Hindlimb muscle (tissue), 1 donor: Measurements from ENCODE around the gene VASH2. TPM values are rescaled to one million over a fixed set of nuclear protein-coding genes. Genes with fewer than 3 reads are reported as not detected.
"Not testable (repeated sequence)": the region's sequence is repeated elsewhere in the genome, so short reads cannot be mapped to it uniquely, and the experiment has no call there.

Experiments
- DNase-seq: peaks from one replicate; pipeline ENCODE4 v3.0.0-alpha.2; 2013
- polyA plus RNA-seq: library from polyadenylated mRNA; unstranded; fragments of 120-200 nt; gene quantifications from one replicate; pipeline ENCODE4 v1.2.1, GENCODE V29; 2013; ENCODE audit not compliant: insufficient read length

VASH2 gene
- polyA plus RNA-seq: 34.8 TPM

GRCh38 chr1:212950243-212951125, at the start of gene VASH2:
Gene VASH2, plus strand, starts transcription at chr1:212950541. Its CDS starts 1,002 bp downstream, at chr1:212951543.
- peak; percentile 94 for DNase-seq

GRCh38 chr1:212901290-212901689, 49.1 kb upstream of the VASH2 start:
- DNase-seq: no peak

- no peak for DNase-seq
Observed at GRCh38 chr1:212902054-212902453, 48.3 kb upstream of the VASH2 start.

GRCh38 chr1:212903664-212904063, 46.7 kb upstream of the VASH2 start:
- no peak for DNase-seq

GRCh38 chr1:212908071-212908470, 42.3 kb upstream of the VASH2 start:
- DNase-seq: not testable (repeated sequence)

GRCh38 chr1:212908971-212909370, 41.4 kb upstream of the VASH2 start:
- DNase-seq: no peak

GRCh38 chr1:212909652-212910063, 40.7 kb upstream of the VASH2 start:
- DNase-seq: no peak

GRCh38 chr1:212910213-212910612, 40.1 kb upstream of the VASH2 start:
- not testable (repeated sequence) for DNase-seq

- not testable (repeated sequence) for DNase-seq
Observed at GRCh38 chr1:212913638-212914037, 36.7 kb upstream of the VASH2 start.

- not testable (repeated sequence) for DNase-seq
Observed at GRCh38 chr1:212914110-212914509, 36.2 kb upstream of the VASH2 start.

GRCh38 chr1:212914789-212915188, 35.6 kb upstream of the VASH2 start:
- DNase-seq: no peak

- peak; percentile 87 for DNase-seq
Observed at GRCh38 chr1:212915245-212916091, 34.9 kb upstream of the VASH2 start.

GRCh38 chr1:212916481-212917133, 33.7 kb upstream of the VASH2 start:
- peak; percentile 29 for DNase-seq

GRCh38 chr1:212917134-212917485, 33.2 kb upstream of the VASH2 start:
- DNase-seq: no peak

- no peak for DNase-seq
Observed at GRCh38 chr1:212917858-212918257, 32.5 kb upstream of the VASH2 start.

- no peak for DNase-seq
Observed at GRCh38 chr1:212918824-212919223, 31.5 kb upstream of the VASH2 start.

- no peak for DNase-seq
Observed at GRCh38 chr1:212920246-212920645, 30.1 kb upstream of the VASH2 start.

GRCh38 chr1:212920896-212921295, 29.4 kb upstream of the VASH2 start:
- DNase-seq: no peak

- DNase-seq: no peak
Observed at GRCh38 chr1:212922016-212922415, 28.3 kb upstream of the VASH2 start.

- DNase-seq: no peak
Observed at GRCh38 chr1:212926372-212926771, 24.0 kb upstream of the VASH2 start.

GRCh38 chr1:212928323-212929291, 21.7 kb upstream of the VASH2 start:
- DNase-seq: peak; percentile 46
